Activated T-cell treated with anti-CD3 and anti-CD28 coated beads, Interleukin-2, amount 50 U/mL, for 48 hours (primary cell): ENCODE data around the gene REC8.

Source experiments
- DNase-seq, 2 experiments: peaks; one replicate each; pipeline ENCODE4 v3.0.0-alpha.2; 2020

Gene REC8, protein sequence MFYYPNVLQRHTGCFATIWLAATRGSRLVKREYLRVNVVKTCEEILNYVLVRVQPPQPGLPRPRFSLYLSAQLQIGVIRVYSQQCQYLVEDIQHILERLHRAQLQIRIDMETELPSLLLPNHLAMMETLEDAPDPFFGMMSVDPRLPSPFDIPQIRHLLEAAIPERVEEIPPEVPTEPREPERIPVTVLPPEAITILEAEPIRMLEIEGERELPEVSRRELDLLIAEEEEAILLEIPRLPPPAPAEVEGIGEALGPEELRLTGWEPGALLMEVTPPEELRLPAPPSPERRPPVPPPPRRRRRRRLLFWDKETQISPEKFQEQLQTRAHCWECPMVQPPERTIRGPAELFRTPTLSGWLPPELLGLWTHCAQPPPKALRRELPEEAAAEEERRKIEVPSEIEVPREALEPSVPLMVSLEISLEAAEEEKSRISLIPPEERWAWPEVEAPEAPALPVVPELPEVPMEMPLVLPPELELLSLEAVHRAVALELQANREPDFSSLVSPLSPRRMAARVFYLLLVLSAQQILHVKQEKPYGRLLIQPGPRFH

GRCh38 chr14:24171422-24172260 lies at the start of gene REC8:
TSS of gene REC8 (plus strand) at chr14:24172080. CDS start at chr14:24172553, 473 bp downstream.
- DNase-seq = peak; percentile 79 to 81

GRCh38 chr14:24122416-24122815 lies 49.5 kb upstream of the REC8 start:
- no peak for DNase-seq

- DNase-seq = no peak
These were observed 49.0 kb upstream of the REC8 start for GRCh38 chr14:24122898-24123297.

GRCh38 chr14:24123424-24124417 lies 48.2 kb upstream of the REC8 start:
- DNase-seq = no peak

DNA sequence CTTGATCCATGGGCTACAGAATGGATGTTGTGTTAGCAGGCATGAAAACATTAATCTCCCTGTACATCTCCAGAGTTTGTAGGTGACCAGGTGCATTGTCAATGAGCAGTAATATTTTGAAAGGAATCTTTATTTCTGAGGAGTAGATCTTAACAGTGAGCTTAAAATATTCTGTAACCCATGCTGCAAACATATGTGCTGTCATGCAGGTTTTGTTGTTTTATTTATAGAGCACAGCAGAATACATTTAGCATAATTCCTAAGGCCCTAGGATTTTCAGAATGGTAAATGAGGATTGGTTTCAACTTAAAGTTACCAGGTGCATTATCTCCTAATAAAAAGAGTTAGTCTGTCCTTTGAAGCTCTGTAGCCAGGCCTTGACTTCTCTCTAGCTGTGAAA lies 44.9 kb upstream of the REC8 start:
- DNase-seq = no peak

DNA sequence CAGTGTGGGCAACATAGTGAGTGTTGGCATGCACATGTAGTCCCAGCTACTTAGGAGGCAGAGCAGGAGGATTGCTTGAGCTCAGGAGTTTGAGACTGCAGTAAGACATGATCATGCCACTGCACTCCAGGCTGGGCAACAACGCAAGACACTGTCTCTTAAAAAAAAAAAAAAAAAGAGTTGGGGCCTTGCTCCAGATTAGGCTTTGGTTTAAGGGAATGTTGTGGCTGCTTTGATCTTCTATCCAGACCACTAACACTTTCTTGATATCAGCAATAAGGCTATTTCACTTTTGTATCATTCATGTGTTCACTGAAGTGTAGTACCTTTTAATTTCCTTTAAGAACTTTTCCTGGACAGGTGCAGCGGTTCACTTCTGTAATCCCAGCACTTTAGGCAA lies 44.2 kb upstream of the REC8 start:
- no peak for DNase-seq

GRCh38 chr14:24129410-24129998 lies 42.4 kb upstream of the REC8 start:
- no peak for DNase-seq

- DNase-seq = no peak
These were observed 41.5 kb upstream of the REC8 start, which contains the start of gene FITM1 for GRCh38 chr14:24130380-24130716. TSS of gene FITM1 (plus strand) at chr14:24130659. CDS start at chr14:24131564, 905 bp downstream.

GRCh38 chr14:24130717-24131548 lies 40.9 kb upstream of the REC8 start:
- DNase-seq = no peak

DNA sequence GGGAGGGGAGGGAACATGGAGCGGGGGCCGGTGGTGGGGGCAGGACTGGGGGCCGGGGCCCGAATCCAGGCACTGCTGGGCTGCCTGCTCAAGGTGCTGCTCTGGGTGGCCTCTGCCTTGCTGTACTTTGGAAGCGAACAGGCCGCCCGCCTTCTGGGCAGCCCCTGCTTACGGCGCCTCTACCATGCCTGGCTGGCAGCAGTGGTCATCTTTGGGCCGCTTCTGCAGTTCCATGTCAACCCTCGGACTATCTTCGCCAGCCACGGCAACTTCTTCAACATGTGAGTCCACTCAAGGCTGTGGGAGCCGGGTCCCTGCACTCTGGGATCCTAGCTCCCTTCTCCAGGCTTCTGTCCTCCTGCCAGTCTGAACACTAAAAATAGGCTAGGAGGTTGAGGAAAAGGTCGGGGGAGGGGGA lies 40.3 kb upstream of the REC8 start:
- no peak for DNase-seq

- DNase-seq = peak; percentile 49 to 53
These were observed 39.7 kb upstream of the REC8 start for GRCh38 chr14:24132061-24132685.

GRCh38 chr14:24132976-24133375 lies 38.9 kb upstream of the REC8 start:
- no peak for DNase-seq

DNA sequence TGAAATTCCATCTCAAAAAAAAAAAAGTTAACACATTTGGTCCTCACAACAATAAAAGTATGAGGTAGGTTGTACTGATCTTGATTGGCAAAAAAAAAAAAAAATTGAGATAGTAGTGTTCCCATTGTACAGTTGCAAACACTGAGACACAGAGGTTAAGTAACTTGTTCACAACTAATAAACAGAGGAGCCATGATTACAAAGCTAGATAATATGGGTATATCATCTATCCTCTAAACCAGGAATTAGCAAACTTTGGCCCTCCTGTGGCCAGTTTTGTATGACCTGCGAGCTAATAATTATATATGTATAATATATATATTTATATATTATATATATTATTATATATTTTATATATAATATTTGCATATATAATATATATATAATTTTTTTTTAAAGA lies 38.1 kb upstream of the REC8 start:
- no peak for DNase-seq

GRCh38 chr14:24135584-24135833 lies 36.4 kb upstream of the REC8 start:
- DNase-seq = no peak

DNA sequence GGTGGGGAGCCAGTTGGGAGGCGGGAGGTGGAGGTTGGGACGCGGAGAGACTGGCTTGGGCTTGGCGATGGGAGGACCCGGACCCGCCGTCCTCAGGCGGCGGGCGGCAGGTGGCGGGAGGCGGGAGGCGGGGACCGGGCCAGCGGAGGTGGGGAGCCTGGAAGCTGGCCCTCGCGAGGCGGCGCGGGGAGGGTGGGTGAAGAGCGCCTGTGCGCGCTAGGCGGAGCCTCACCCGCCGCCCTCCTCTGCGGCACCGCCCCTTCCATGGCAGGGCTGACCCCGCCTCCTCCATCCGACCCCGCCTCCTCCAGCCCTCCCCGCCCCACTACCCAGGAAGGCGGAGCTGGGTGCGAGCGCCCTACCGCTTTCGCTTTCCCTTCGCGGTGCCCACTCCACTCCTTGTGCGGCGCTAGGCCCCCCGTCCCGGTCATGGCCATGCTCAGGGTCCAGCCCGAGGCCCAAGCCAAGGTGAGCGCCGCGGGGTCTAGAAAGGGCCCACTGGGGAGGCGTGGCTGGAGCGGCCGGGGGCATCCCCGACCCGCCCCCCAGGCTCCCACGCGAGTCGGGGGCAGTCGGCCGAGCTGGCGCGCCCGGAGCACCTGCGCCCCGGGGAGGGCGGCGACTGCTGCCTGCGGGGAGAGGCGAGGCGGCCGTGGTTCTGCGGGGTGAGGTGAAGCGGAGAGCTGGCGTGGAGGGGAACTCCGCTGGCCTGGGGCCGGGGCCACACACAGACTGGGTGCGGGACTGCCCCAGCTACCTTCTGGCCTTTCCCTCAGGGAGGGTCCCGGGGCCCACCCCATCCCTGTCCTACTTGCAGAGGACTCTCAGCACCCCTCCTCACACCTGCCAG lies 35.8 kb upstream of the REC8 start, which contains the start of gene PSME1:
PSME1 (plus strand) TSS at position 361 of the 850 bp plus-strand sequence; CDS start at position 430, 69 bp downstream.
- DNase-seq = peak; percentile 96 to 97

DNA sequence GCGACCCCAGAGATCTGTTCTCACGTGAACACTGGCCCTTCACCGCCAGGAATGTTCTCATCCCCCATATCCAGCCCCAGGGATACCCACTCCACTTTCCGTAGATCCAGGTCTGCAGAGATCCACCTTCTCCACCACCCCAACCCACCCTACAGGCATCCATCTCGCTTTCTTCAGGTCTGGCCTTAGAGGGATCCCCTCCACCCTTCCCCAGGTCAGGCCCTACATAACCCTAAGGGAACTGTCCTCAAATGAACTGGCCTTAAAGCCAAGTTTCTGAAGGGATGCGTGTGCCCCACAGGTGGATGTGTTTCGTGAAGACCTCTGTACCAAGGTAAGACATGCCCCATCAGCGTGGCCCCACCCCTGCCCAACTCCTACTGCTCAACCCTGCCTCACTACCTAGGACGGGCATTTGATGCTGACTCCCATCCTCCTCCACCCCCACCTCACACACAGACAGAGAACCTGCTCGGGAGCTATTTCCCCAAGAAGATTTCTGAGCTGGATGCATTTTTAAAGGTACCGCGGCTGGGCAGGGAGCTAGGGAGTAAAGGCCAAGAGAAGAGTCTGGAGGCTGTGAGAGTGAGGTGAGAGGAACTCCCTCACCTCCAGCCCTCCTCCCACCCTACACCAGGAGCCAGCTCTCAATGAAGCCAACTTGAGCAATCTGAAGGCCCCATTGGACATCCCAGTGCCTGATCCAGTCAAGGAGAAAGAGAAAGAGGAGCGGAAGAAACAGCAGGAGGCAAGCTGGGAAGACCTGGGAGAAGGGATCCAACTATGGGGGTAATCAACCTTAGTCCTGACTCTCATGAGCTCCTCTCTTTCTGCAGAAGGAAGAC lies 35.0 kb upstream of the REC8 start:
- peak; percentile 43 to 49 for DNase-seq

DNA sequence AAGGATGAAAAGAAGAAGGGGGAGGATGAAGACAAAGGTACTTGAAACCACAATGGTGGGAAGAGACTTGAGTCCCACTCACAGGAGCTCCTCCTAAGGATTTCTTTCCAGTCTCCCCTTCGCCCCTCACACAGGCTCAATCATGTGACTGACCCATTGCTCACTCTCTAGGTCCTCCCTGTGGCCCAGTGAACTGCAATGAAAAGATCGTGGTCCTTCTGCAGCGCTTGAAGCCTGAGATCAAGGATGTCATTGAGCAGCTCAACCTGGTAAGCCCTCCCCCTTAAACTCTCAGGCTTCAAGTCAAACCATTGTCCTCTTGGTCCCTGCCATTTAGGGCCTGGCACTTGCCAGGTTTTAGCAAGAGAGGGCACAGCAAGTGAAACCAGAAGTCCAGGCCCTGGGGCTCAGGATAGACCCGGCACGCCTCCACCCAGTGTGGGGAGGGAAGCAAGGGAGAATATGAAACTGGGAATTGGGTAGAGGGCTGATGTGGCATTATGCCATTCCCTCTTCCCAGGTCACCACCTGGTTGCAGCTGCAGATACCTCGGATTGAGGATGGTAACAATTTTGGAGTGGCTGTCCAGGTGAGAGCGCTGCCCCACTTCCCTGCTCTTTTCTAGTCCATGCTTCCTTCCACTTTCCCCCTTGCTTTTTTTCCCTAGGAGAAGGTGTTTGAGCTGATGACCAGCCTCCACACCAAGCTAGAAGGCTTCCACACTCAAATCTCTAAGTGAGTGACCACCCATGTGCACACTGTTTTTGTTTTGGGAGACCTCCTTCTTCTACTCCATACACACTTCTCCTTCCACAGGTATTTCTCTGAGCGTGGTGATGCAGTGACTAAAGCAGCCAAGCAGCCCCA lies 34.1 kb upstream of the REC8 start:
- DNase-seq = no peak
